ENCODE data around the gene MACIR. TPM values are rescaled to one million over a fixed set of nuclear protein-coding genes. Genes with fewer than 3 reads are reported as not detected.
A peak's percentile ranks its signal among the peaks of the same experiment; 100 is the strongest.

MACIR gene
- total RNA-seq: 10 to 100 TPM; 13.0 to 18.4 (median 13.4) TPM

GRCh38 chr5:103258368-103258956 lies at the start of gene MACIR:
MACIR (plus strand) TSS chr5:103258763; CDS start chr5:103275920, 17,157 bp downstream.
- Histone ChIP-seq H3K4me3 (peak within 1 kb of the TSS; percentile 78 to 88 (median 88)), H3K4me1 (no peaks in the 10 kb centered on the region), H3K27ac (peak within 1 kb of the TSS; percentile 57 to 78), H3K27me3 (no peaks in the 10 kb centered on the region), H3K9me3 (no peaks in the 10 kb centered on the region), H3K36me3 (no peaks in the 10 kb centered on the region)
- DNase-seq (ENCODE audit: low spot score in 2 of 2): peak; percentile 91 to 95
- intact Hi-C loops (cut with DNase I; ENCODE audit: low total_unique reads): no loop called here
- TF ChIP-seq POLR2AphosphoS5 (IDR thresholded peaks at IDR 0.05) (peak in 1 of 3 donors; percentile 51), CTCF (IDR thresholded peaks at IDR 0.05) (no peak)

GRCh38 chr5:103209065-103209464 lies 49.5 kb upstream of the MACIR start:
- intact Hi-C loops (cut with DNase I; ENCODE audit: low total_unique reads): no loop called here
- no peaks in the 10 kb centered on the region for H3K27me3 ChIP-seq
- H3K9me3 ChIP-seq: no peaks in the 10 kb centered on the region
- TF ChIP-seq CTCF (IDR thresholded peaks at IDR 0.05) (no peak), POLR2AphosphoS5 (IDR thresholded peaks at IDR 0.05) (no peak), POLR2A (IDR thresholded peaks at IDR 0.05) (no peak)
- DNase-seq (ENCODE audit: low spot score in 2 of 2): no peak
- H3K4me1 ChIP-seq: no peaks in the 10 kb centered on the region
- no peak overlapping the region for H3K27ac ChIP-seq
- no peaks in the 10 kb centered on the region for H3K36me3 ChIP-seq
- H3K4me3 ChIP-seq: no peak overlapping the region

GRCh38 chr5:103210952-103211351 lies 47.6 kb upstream of the MACIR start:
- Histone ChIP-seq H3K9me3 (no peaks in the 10 kb centered on the region), H3K27ac (no peak overlapping the region), H3K4me1 (no peaks in the 10 kb centered on the region), H3K27me3 (no peaks in the 10 kb centered on the region), H3K4me3 (no peak overlapping the region), H3K36me3 (no peaks in the 10 kb centered on the region)
- intact Hi-C loops (cut with DNase I; ENCODE audit: low total_unique reads): no loop called here
- DNase-seq (ENCODE audit: low spot score in 2 of 2): no peak
- TF ChIP-seq POLR2A (IDR thresholded peaks at IDR 0.05) (no peak), POLR2AphosphoS5 (IDR thresholded peaks at IDR 0.05) (no peak), CTCF (IDR thresholded peaks at IDR 0.05) (no peak)

GRCh38 chr5:103211576-103212561 lies 46.7 kb upstream of the MACIR start:
- no peaks in the 10 kb centered on the region for H3K27me3 ChIP-seq
- H3K4me1 ChIP-seq: no peaks in the 10 kb centered on the region
- H3K36me3 ChIP-seq: no peaks in the 10 kb centered on the region
- no peak overlapping the region for H3K4me3 ChIP-seq
- no peaks in the 10 kb centered on the region for H3K9me3 ChIP-seq
- TF ChIP-seq POLR2AphosphoS5 (IDR thresholded peaks at IDR 0.05): no peak
- DNase-seq (ENCODE audit: low spot score in 2 of 2): no peak
- intact Hi-C loops (cut with DNase I; ENCODE audit: low total_unique reads): no loop called here
- no peak overlapping the region for H3K27ac ChIP-seq

- Histone ChIP-seq H3K9me3 (no peaks in the 10 kb centered on the region), H3K4me1 (no peaks in the 10 kb centered on the region), H3K36me3 (no peaks in the 10 kb centered on the region), H3K4me3 (no peak overlapping the region), H3K27me3 (no peaks in the 10 kb centered on the region), H3K27ac (no peak overlapping the region)
- intact Hi-C loops (cut with DNase I; ENCODE audit: low total_unique reads): no loop called here
- no peak for TF ChIP-seq POLR2A (IDR thresholded peaks at IDR 0.05)
- TF ChIP-seq CTCF (IDR thresholded peaks at IDR 0.05): no peak
- TF ChIP-seq POLR2AphosphoS5 (IDR thresholded peaks at IDR 0.05): no peak
- DNase-seq (ENCODE audit: low spot score in 2 of 2): no peak
Observed at GRCh38 chr5:103216137-103216536, 42.4 kb upstream of the MACIR start.

All from breast epithelium (tissue), 4 donors.